Lower leg skin (tissue), 3 donors: ENCODE data around the gene FARP1.

Experiments
- POLR2A ChIP-seq, 2 donors: fragments of 450-650 bp; IDR thresholded peaks; one replicate each; pipeline ENCODE4 v1.6.1; 2016 to 2017; ENCODE audit warnings: antibody characterized with exemption in 2 of 2, mild to moderate bottlenecking in 1 of 2, moderate library complexity in 1 of 2
- TF ChIP-seq, protein P1 (sequence below), 3 donors: fragments of 450-650 bp; IDR thresholded peaks; one replicate each; pipeline ENCODE4 v1.5.1; 2016; ENCODE audit warnings: antibody characterized with exemption in 3 of 3, mild to moderate bottlenecking in 3 of 3, moderate library complexity in 2 of 3

DNA sequence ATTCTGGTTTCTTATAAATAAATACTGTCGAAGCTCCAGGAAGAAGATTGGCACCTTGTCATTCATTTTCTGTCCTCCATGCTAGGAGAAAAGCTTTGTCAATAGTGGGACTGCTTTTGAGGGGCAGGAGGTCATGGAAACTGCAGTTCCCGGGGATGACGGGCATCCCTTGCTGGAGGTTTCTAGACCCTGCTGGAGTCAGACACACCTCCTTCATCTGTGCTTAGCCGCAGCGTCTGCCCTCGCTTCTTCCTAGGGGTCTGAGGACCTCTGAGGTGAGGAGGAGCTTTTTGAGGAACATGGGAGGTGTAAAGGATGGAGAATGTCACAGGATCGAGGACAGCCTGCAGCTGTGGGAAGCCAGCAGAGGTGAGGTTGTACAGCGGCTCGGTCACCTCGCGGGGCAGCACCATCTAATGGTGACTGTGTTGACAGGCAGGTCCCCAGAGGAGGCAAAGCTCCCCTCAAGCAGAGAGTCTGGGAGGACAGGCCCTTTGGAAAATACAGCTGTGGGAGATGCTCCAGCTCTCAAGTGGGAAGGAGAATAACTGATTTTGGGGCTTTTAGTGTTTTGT, 206.9 kb downstream of the FARP1 start:
- TF ChIP-seq, protein P1, sequence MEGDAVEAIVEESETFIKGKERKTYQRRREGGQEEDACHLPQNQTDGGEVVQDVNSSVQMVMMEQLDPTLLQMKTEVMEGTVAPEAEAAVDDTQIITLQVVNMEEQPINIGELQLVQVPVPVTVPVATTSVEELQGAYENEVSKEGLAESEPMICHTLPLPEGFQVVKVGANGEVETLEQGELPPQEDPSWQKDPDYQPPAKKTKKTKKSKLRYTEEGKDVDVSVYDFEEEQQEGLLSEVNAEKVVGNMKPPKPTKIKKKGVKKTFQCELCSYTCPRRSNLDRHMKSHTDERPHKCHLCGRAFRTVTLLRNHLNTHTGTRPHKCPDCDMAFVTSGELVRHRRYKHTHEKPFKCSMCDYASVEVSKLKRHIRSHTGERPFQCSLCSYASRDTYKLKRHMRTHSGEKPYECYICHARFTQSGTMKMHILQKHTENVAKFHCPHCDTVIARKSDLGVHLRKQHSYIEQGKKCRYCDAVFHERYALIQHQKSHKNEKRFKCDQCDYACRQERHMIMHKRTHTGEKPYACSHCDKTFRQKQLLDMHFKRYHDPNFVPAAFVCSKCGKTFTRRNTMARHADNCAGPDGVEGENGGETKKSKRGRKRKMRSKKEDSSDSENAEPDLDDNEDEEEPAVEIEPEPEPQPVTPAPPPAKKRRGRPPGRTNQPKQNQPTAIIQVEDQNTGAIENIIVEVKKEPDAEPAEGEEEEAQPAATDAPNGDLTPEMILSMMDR (IDR thresholded peaks at IDR 0.05): no peak
- no peak for TF ChIP-seq POLR2A (IDR thresholded peaks at IDR 0.05)
